Neuron (in vitro differentiated cells): ENCODE results near the gene ZBTB8A.
"Not testable (repeated sequence)": the region's sequence is repeated elsewhere in the genome, so short reads cannot be mapped to it uniquely, and the experiment has no call there.

Experiments used
- H2AFZ ChIP-seq: one replicate; pipeline ENCODE4 v1.6.1; 2013; ENCODE audit warnings: low read depth, mild to moderate bottlenecking, inconsistent platforms, low read length, moderate library complexity
- H3K27me3 ChIP-seq: one replicate; pipeline ENCODE4 v1.6.1; 2013; ENCODE audit warnings: low read length; ENCODE audit not compliant: insufficient read depth
- H3K36me3 ChIP-seq: one replicate; pipeline ENCODE4 v1.6.1; 2013; ENCODE audit warnings: low read length; ENCODE audit not compliant: insufficient read depth
- H3K4me1 ChIP-seq: one replicate; pipeline ENCODE4 v1.6.1; 2013; ENCODE audit warnings: low read length; ENCODE audit not compliant: insufficient read depth
- H3K4me3 ChIP-seq: 2 replicates; pipeline ENCODE4 v1.5.1; 2013; ENCODE audit warnings: mild to moderate bottlenecking, low read length, moderate library complexity
- H3K9me3 ChIP-seq: one replicate; pipeline ENCODE4 v1.6.1; 2013; ENCODE audit warnings: low read length

The ZBTB8A gene

DNA sequence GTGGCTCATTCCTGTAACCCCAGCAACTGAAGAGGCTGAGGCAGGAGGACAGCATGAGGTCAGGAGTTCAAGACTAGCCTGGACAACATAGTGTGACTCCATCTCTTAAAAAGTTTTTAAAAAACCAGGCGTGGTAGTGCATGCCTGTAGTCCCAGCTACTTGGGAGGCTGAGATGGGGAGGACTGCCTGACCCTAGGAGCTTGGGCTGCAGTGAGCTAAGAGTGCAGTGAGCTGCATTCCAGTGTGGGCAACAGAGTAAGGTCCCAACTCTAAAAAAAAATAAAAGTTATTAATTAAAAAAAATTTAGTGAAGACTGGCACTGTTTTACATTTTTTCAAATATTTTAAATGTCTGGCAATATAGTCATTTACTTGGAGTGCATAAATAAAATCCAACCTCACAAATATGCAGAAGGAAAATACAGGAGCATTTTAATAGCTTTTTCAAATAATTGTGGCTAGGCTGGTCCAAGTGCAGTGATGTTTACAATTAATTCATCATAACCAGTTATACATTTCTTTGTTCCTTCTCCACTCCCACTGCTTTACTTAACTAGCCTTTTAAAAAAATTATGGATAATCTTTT lies 100.4 kb downstream of the ZBTB8A start:
- H3K36me3 ChIP-seq = peaks cover 4% of the 10 kb centered on the region
- H3K4me3 ChIP-seq = no peak overlapping the region
- no peaks in the 10 kb centered on the region for H3K27me3 ChIP-seq
- H2AFZ ChIP-seq = no peak overlapping the region
- H3K4me1 ChIP-seq = peaks cover 10% of the 10 kb centered on the region
- H3K9me3 ChIP-seq = peaks cover 2% of the 10 kb centered on the region

DNA sequence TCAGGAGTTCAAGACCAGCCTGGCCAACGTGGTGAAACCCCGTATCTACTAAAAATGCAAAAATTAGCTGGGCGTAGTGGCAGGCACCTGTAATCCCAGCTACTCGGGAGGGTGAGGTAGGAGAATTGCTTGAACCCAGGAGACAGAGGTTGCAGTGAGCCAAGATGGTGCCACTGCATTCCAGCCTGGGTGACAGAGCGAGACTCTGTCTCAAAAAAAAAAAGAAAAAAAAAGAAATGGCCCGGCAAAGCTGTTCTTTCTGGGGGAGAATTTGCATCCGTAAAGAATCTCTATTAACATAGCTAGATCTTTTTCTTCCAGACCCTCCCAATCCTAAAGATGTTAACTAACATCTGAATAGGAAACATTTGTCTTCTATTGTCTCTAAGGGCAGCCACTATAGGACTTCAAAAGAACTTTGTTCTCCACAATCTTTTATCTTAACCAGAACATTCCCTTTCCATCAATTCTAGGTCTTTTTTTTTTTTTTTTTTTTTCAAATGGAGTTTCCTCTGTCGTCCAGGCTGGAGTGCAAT lies 103.1 kb downstream of the ZBTB8A start:
- H2AFZ ChIP-seq, H3K4me1 ChIP-seq, H3K9me3 ChIP-seq, H3K4me3 ChIP-seq, H3K27me3 ChIP-seq, H3K36me3 ChIP-seq: not testable (repeated sequence)

DNA sequence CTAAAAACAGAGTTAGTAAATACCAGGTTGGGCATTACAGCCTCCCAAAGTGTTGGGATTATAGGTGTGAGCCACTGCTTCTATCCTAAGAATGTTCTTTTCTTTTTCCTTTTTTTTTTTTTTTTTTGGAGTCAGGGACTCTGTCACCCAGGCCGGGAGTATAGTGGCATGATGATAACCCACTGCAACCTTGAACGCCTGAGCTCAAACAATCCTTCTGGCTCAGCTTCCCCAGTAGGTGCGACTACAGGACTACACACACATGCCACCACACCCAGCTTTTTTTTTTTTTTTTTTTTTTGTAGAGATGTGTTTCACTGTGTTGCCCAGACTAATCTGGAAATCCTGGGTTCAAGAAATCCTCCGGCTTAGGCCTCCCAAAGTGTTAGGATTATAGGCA lies 105.2 kb downstream of the ZBTB8A start:
- H3K4me3 ChIP-seq = no peak overlapping the region
- peaks cover 4% of the 10 kb centered on the region for H3K4me1 ChIP-seq
- no peak overlapping the region for H2AFZ ChIP-seq
- H3K36me3 ChIP-seq = peaks cover 9% of the 10 kb centered on the region
- H3K27me3 ChIP-seq = no peaks in the 10 kb centered on the region
- H3K9me3 ChIP-seq = peaks cover 2% of the 10 kb centered on the region

DNA sequence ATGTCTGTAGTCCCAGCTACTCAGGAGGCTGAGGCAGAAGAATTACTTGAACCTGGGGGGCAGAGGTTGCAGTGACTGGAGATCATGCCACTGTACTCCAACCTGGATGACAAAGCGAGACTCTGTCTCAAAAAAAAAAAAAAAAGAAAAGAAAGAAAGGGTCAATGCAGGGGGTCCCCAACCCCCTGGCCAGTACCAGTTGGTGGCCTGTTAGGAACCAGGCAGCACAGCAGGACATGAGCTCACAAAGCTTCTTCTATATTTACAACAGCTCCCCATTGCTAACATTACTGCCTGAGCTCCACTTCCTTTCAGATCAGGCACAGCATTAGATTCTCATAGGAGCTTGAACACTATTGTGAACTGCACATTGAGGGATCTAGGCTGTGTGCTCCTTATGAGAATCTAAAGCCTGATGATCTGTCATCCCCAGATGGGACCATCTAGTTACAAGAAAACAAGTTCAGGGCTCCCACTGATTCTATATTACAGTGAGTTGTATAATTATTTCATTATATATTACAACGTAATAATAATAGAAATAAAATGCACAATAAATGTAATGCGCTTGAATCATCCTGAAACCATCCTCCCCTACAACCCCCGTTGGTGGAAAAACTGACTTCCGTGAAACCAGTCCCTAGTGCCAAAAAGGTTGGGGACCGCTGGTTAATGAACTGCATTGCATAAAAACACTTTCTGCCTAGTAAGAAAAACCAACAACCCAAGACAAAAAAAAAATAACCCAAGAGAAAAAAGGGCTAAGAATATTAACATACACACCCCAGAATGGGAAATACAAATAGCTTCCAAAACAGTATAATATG lies 108.3 kb downstream of the ZBTB8A start:
- H3K9me3 ChIP-seq = peaks cover 2% of the 10 kb centered on the region

DNA sequence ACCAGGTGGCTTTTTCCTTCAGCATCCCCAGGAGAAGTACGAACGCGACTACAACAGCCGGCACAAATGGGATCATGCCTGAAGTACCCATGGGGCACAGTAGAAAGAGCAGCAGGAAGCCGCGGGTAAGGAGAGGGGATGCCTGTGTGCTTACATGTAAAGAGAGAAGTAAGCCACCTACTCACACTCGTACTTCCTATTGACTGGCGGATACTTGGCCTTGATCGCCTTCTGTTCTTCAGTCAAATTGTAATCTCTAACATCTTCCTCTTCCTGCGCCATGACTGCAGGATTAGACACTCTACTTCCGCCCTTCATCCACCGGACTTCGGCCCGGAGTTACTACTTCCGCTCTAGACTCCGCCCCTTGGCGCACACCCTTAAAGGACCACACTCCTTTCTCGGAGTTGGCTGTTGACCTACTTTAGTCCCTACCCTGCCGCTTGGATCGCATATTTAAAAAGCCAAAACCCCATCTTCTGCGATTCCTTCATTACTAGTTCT lies 111.1 kb downstream of the ZBTB8A start, which contains the start of gene ZBTB8OS:
Gene ZBTB8OS, minus strand, starts transcription at position 303 of the 504 bp plus-strand sequence. Its CDS starts 21 bp downstream, at position 282.
- H2AFZ ChIP-seq = peak within 1 kb of the TSS; percentile 59
- no peaks in the 10 kb centered on the region for H3K9me3 ChIP-seq
- H3K36me3 ChIP-seq = peaks cover 37% of the 10 kb centered on the region
- H3K27me3 ChIP-seq = no peaks in the 10 kb centered on the region
- peak within 1 kb of the TSS; percentile 88 for H3K4me3 ChIP-seq
- H3K4me1 ChIP-seq = peaks cover 14% of the 10 kb centered on the region

More for the DNA sequence above, 108.3 kb downstream of the ZBTB8A start:
- no peaks in the 10 kb centered on the region for H3K27me3 ChIP-seq
- H3K36me3 ChIP-seq = peaks cover 16% of the 10 kb centered on the region
- H3K4me1 ChIP-seq = peaks cover 10% of the 10 kb centered on the region
- no peak overlapping the region for H3K4me3 ChIP-seq
- H2AFZ ChIP-seq = no peak overlapping the region

DNA sequence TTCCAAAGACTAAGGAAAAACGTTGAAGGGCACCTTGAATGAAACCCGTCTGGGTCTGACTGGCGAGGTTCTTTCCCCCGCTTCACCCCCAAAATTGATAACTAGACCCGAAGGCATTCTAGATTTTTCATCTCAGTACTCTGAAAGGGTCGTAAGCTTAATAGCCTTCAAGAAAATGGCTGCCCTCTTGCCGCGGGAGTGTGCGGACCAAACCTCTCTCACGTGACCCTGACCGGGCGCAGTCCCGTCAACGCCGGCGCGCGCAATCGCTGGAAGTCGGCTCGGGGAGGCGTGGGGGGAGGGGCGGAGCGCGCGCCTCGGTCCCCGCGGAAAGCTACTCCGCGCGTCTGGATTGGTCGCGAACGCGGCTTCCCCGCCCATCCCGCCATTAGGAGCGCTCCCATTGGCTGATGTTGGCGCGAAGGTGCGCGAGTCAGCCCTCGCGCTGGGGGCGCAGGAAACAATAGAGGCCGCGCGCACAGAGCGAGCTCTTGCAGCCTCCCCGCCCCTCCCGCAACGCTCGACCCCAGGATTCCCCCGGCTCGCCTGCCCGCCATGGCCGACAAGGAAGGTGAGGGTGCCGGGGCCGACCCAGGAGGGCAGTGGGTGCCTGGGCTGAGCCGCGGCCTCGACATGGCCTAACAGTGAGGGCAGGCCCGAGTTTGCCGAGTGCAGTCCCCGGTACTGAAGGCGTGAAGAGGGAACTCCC lies 111.7 kb downstream of the ZBTB8A start, which contains the start of gene RBBP4:
Gene RBBP4, plus strand, starts transcription at position 457 of the 709 bp plus-strand sequence. Its CDS starts 99 bp downstream, at position 556.
- H3K9me3 ChIP-seq = no peaks in the 10 kb centered on the region
- peaks cover 38% of the 10 kb centered on the region for H3K36me3 ChIP-seq
- H2AFZ ChIP-seq = peak within 1 kb of the TSS; percentile 59
- no peaks in the 10 kb centered on the region for H3K27me3 ChIP-seq
- H3K4me3 ChIP-seq = peak within 1 kb of the TSS; percentile 88
- peaks cover 14% of the 10 kb centered on the region for H3K4me1 ChIP-seq

DNA sequence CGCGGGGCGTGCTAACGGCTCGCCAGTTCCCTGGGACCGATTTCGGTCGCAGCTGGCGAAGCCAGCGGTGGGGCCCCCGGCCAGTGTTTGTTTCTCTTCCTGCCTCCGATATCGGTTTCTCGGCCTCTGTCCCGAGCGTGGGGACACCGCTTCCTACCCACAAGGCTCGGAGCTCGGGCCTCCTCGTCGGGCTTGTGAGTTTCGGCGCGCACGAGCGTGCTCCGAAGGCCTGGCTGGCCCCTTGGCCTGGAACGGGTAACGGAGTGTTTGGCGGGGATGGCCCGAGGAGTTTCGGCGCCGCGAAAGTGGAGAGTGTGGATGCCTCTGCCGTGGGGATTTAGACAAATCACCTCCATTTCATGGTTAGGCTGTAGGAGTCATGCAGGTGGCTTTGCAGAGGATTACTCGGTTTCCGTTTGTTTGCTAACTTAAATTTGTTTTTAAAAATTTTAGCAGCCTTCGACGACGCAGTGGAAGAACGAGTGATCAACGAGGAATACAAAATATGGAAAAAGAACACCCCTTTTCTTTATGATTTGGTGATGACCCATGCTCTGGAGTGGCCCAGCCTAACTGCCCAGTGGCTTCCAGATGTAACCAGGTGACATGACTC lies 112.3 kb downstream of the ZBTB8A start:
- Histone ChIP-seq H3K36me3 (peaks cover 43% of the 10 kb centered on the region), H2AFZ (peak overlapping the region; percentile 59), H3K27me3 (no peaks in the 10 kb centered on the region), H3K4me1 (peaks cover 14% of the 10 kb centered on the region), H3K4me3 (peak overlapping the region; percentile 88), H3K9me3 (no peaks in the 10 kb centered on the region)

DNA sequence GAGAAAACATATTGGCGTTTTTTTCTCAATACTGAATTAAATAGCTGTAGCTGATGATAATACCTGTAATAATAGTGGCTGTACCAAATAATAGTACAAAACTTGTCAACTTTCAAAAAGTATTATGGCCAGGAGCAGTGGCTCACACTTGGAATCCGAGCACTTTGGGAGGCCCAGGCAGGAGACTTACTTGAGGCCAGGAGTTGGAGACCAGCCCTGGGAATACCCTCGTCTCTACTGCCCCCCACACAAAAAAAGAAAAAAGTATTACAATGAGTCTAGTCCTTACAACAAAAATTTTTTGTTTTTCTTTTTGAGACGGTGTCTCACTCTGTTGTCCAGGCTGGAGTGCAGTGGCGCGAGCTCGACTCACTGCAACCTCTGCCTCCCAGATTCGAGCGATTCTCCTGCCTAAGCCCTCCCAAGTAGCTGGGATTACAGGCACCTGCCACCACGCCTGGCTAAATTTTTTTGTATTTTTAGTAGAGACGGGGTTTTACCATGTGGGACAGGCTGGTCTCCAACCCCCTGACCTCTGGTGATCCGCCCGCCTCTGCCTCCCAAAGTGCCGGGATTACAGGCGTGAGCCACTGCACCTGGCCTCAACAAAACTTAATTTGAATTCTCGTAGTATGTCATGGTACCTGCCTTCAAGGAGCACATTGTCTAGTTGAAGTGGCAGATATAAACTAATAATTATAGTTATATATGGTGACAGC lies 113.2 kb downstream of the ZBTB8A start:
- Histone ChIP-seq H3K4me1 (peaks cover 14% of the 10 kb centered on the region), H3K4me3 (peak overlapping the region; percentile 88), H3K9me3 (no peaks in the 10 kb centered on the region), H2AFZ (no peak overlapping the region), H3K27me3 (no peaks in the 10 kb centered on the region), H3K36me3 (peaks cover 51% of the 10 kb centered on the region)
